Measurements from ENCODE around the gene ANO7. TPM values are rescaled to one million over a fixed set of nuclear protein-coding genes. Genes with fewer than 3 reads are reported as not detected.

ANO7 gene
- total RNA-seq, 1 donor from 2014 or later, result under 0.01 TPM

DNA sequence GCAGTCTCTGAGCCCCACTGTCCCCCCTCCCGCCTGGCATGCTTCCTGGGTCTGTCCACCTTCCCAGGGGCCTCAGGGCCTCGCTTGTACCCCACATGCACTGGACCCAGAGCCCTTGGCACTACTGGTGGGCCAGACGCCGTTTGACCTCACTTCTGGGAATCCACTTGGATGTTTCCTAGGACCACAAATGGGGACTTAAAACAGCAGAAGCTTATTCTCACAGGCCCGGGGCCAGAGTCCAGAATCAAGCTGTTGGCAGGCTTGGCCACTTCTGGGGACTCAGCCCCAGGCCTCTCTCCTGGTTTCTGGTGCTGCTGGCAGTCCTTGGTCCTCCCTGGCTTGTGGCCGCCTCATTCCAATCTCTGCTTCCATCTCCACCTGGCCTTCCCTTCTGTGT, 19.6 kb downstream of the ANO7 start:
- Histone ChIP-seq H3K36me3 (ENCODE audit: control insufficient read depth, insufficient read depth, low read length) (no peaks in the 10 kb centered on the region), H3K27me3 (ENCODE audit: control insufficient read depth, insufficient read depth, low read length) (no peaks in the 10 kb centered on the region), H3K4me3 (ENCODE audit: low read depth, low read length) (no peak overlapping the region)
- FAIRE-seq, result no peak
- TF ChIP-seq, protein P1, sequence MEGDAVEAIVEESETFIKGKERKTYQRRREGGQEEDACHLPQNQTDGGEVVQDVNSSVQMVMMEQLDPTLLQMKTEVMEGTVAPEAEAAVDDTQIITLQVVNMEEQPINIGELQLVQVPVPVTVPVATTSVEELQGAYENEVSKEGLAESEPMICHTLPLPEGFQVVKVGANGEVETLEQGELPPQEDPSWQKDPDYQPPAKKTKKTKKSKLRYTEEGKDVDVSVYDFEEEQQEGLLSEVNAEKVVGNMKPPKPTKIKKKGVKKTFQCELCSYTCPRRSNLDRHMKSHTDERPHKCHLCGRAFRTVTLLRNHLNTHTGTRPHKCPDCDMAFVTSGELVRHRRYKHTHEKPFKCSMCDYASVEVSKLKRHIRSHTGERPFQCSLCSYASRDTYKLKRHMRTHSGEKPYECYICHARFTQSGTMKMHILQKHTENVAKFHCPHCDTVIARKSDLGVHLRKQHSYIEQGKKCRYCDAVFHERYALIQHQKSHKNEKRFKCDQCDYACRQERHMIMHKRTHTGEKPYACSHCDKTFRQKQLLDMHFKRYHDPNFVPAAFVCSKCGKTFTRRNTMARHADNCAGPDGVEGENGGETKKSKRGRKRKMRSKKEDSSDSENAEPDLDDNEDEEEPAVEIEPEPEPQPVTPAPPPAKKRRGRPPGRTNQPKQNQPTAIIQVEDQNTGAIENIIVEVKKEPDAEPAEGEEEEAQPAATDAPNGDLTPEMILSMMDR (IDR thresholded peaks at IDR 0.05; ENCODE audit: insufficient read depth, low read length, severe bottlenecking), result no peak
- DNase-seq (ENCODE audit: low read depth), result no peak

DNA sequence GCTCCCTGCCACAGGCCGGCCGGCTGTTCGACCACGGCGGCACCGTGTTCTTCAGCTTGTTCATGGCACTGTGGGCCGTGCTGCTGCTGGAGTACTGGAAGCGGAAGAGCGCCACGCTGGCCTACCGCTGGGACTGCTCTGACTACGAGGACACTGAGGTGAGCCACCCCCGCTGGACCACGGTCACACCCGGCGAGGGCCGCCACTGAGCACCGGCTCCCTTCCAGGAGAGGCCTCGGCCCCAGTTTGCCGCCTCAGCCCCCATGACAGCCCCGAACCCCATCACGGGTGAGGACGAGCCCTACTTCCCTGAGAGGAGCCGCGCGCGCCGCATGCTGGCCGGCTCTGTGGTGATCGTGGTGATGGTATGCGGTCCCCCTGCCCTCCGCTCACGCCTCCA, 20.8 kb downstream of the ANO7 start:
- no peaks in the 10 kb centered on the region for H3K36me3 ChIP-seq (ENCODE audit: control insufficient read depth, insufficient read depth, low read length)
- TF ChIP-seq, protein P1 (IDR thresholded peaks at IDR 0.05; ENCODE audit: insufficient read depth, low read length, severe bottlenecking), result no peak
- H3K27me3 ChIP-seq (ENCODE audit: control insufficient read depth, insufficient read depth, low read length), result no peaks in the 10 kb centered on the region
- DNase-seq (ENCODE audit: low read depth) (no peak), FAIRE-seq (no peak)
- H3K4me3 ChIP-seq (ENCODE audit: low read depth, low read length), result no peak overlapping the region

DNA sequence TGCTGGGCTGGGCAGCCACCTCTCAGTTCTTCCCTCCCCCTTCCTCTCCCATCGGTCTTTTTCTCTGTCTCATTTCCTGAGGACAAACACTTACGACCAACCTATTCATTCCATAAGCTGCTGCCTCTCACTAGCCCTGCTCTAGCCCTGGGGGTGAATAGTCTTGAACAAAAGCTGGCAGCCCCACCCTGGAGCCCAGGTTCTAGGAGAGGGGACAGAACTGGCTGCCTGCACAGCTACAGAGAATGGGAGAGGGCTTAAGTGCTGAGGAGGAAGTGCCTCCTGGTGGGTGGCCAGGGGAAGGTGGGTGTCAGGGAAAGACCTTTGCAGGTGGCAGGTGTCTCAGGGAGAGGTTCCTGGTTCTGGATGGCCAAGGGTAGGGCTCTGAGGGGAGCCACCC, 22.8 kb downstream of the ANO7 start:
- Histone ChIP-seq H3K36me3 (ENCODE audit: control insufficient read depth, insufficient read depth, low read length) (no peaks in the 10 kb centered on the region), H3K27me3 (ENCODE audit: control insufficient read depth, insufficient read depth, low read length) (peaks cover 2% of the 10 kb centered on the region), H3K4me3 (ENCODE audit: low read depth, low read length) (no peak overlapping the region)
- DNase-seq (ENCODE audit: low read depth) (no peak), FAIRE-seq (no peak)
- TF ChIP-seq, protein P1 (IDR thresholded peaks at IDR 0.05; ENCODE audit: insufficient read depth, low read length, severe bottlenecking), result no peak

DNA sequence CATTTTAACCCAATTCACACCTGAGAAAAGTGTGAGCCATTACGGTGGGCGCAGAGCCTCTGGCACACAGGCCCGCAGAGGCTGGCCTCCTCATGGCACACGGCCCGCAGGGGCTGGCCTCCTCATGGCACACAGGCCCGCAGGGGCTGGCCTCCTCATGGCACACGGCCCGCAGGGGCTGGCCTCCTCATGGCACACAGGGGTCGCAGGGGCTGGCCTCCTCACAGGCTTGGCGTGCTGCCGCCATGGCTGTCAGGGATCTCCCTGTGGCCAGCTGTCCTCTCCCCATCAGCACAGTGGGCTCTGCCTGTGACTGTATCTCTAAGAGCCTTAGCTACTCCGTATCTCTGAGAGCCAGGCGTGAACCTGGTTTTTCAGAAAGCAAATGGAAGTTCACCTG, 24.6 kb downstream of the ANO7 start:
- FAIRE-seq (no peak), DNase-seq (ENCODE audit: low read depth) (no peak)
- no peaks in the 10 kb centered on the region for H3K36me3 ChIP-seq (ENCODE audit: control insufficient read depth, insufficient read depth, low read length)
- peaks cover 2% of the 10 kb centered on the region for H3K27me3 ChIP-seq (ENCODE audit: control insufficient read depth, insufficient read depth, low read length)
- TF ChIP-seq, protein P1 (IDR thresholded peaks at IDR 0.05; ENCODE audit: insufficient read depth, low read length, severe bottlenecking), result no peak
- no peak overlapping the region for H3K4me3 ChIP-seq (ENCODE audit: low read depth, low read length)

DNA sequence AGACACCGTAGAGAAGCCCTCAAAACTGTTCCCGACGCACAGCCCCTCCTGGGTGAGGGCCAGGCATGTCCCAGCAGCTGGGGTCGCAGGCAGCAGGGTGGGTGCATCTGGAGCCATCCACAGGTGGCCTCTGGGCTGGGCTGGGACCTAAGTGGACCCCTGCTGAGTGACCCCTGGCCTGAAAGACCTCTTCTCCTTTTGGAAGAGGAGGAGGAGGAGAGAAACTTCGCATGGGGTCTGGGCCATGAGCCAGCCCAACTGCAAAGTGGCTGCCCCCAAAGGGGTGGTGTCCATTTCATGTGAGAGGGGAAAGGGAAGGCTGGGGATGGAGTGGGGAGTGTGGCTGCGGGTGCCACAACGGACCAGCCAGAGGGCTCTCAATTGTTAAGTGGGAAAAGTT, 25.1 kb downstream of the ANO7 start:
- DNase-seq (ENCODE audit: low read depth) (no peak), FAIRE-seq (no peak)
- Histone ChIP-seq H3K27me3 (ENCODE audit: control insufficient read depth, insufficient read depth, low read length) (peaks cover 2% of the 10 kb centered on the region), H3K36me3 (ENCODE audit: control insufficient read depth, insufficient read depth, low read length) (no peaks in the 10 kb centered on the region), H3K4me3 (ENCODE audit: low read depth, low read length) (no peak overlapping the region)
- TF ChIP-seq, protein P1 (IDR thresholded peaks at IDR 0.05; ENCODE audit: insufficient read depth, low read length, severe bottlenecking), result no peak

DNA sequence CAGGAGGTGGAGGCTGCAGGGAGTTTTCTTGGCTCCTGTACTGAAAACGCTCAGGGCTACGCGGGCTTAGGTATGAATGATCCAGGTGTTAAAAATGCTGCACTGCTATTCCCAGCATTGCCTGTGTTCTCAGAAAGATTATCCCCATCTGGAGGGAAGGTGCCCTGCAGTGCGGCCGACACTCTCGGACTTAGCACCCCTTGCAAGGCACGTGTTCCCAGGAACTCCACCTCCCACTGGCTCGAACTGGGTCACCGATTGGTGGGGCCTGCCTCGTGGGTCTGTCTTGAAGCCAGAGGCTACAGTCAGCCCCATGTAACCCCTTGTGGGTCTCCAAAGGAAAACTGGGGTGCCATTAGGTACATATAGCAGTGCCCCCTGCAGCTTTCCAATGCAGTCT, 25.7 kb downstream of the ANO7 start:
- DNase-seq (ENCODE audit: low read depth), result no peak
- FAIRE-seq, result no peak
- TF ChIP-seq, protein P1 (IDR thresholded peaks at IDR 0.05; ENCODE audit: insufficient read depth, low read length, severe bottlenecking), result no peak
- H3K4me3 ChIP-seq (ENCODE audit: low read depth, low read length), result no peak overlapping the region
- no peaks in the 10 kb centered on the region for H3K36me3 ChIP-seq (ENCODE audit: control insufficient read depth, insufficient read depth, low read length)
- H3K27me3 ChIP-seq (ENCODE audit: control insufficient read depth, insufficient read depth, low read length), result peaks cover 2% of the 10 kb centered on the region
